Bone marrow (tissue), 2 donors: Measurements from ENCODE around the gene SPON1.
A peak's percentile ranks its signal among the peaks of the same experiment; 100 is the strongest.
"Not testable (repeated sequence)": the region's sequence is repeated elsewhere in the genome, so short reads cannot be mapped to it uniquely, and the experiment has no call there.

ENCODE experiments used
- DNase-seq, 2 donors: peaks; one replicate each; lab custom pipeline; 2025; lab: John Stamatoyannopoulos, UW

Gene SPON1

DNA sequence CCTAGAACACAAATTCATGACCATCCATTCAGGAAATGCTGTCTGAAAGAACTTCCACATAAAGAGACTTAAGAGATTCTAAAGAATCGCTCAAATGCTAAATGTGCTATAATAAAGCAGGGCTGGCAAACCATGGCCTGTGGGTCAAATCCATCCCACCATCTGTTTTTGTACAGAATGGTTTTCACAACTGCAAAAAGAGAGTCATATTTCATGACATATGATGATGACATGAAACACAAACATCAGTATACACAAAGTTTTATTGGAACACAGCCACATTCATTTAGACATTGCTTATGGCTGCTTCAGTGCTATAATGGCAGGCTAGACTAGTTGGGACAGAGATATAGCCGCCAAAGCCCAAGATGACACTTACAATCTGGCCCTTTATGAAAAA, 311.4 kb downstream of the SPON1 start:
- DNase-seq: no peak

DNA sequence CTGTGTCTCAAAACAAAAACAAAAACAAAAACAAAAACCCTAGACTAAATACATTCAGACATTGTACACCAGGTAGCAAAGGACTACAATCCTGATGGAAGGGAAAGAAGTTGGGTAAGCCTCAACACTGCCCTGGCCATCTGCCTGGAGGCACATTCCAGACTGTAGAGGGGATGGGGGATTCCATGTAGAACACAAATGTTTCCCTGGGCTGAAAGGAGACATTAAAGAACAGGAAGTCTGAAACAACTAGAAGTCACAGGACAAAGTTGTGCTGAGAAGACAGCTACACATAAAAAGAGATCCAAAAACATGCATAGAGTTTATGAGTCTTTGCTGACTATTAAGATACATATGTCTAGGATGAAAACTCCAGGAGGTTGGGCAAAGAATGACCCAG, 312.6 kb downstream of the SPON1 start:
- DNase-seq: no peak

DNA sequence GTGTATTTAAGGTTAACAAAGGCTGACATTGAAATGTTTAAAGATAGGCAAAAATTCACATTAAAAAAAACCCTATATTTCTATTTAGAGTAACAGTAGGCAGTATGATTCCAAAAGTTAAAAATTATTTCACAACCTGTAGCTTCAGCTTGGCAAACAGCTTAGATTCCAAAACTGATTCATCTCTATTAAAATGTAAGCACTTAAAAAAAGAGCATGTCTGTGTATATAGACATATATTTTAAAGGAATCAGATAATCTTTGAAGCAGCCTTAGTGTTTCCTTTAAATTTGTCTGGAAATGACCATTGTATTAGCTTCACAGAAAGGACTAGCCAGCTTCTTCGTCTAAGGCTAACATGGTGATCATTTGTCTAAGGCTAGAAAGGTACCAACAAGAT, 316.3 kb downstream of the SPON1 start:
- DNase-seq: not testable (repeated sequence)

DNA sequence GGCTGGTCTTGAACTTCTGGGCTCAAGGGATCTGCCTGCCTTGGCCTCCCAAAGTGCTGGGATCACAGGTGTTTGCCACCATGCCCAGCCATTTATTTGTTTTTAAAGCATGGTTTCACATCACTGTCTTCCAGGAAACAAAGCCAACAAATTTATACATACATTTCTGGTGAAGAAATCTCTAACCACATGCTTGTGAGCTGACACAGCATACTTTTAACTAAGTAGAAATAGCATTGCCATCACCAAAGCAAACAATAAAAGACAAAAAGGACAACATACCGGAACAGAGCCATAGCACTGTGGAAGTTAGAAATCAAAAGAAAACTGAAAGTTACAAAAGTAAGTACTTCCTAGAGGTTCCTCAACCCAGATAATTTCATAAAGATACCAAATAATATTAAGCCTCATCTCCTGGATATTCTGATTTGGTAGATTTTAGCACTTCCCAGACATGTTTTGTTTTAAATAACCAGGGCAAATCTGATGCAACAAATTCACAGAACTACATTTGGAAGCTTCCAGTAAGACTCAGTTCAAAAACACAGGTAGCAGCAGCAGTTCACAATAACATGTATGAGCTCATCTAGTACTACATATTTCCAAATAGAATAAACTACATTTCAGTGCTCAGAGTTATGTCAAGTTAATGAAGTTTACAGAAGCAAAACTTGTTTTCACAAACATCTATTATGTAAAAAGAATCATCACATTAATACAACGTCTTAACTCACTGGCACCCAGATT, 325.8 kb downstream of the SPON1 start:
- no peak for DNase-seq

DNA sequence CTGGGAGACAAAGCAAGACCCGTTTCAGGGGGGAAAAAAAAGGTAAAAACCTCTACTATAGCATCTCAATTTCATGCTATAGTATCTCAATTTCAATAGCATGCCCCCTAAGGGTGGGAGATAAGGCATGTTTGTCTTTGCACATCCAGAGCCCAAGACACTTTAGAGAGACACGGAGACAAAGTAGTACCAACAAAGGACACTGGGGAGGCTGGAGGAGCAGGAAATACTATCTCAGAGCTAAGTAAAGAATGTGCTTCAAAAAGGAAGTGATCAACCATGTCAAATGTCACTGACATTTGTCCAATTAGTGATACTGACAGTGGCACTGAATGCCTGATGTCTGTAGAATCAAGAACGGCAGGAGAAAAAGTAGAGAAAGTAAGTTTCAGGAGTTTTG, 327.9 kb downstream of the SPON1 start:
- DNase-seq: no peak

DNA sequence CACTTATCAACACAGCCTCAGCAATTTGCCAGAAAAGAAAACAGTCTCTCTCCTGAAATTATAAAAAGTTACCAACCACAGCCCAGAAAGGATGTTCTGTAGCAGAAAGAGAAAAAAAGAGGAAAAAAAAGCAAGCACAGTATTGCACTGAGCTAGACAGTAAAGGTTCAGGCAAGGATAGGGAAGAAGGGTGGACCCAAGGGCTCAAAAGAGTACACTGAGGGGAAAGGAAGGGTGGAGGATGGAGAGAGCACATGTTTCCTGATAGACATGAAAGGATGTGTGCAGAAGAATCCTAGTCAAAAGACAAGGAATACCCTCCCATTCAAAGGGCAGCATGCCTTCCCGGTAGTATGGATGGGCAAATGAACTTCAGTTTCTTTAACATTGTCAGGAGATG, 337.4 kb downstream of the SPON1 start:
- no peak for DNase-seq

- DNase-seq: peak in 1 of 2 donors; percentile 82
Measured at GRCh38 chr11:14300661-14301304, 338.3 kb downstream of the SPON1 start.

DNA sequence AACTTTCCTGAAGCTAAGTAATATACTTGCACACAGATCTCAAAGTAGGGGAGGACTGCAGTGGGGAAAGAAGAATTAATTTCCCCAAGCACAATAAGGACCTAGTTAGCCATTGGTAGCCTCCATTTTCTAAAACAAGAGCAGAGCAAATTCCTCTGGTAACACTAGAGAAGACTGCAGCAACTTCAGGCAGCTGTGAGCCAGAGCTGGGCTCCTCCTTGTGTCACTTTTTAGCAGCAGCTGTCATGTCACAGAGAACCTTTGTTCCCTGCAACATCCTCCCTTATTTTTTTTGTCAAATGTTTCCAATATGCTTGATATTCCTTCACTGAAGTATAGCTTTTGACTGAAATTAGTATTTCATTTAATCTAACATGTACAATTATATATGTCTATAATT, 342.1 kb downstream of the SPON1 start:
- peak in 1 of 2 donors; percentile 24 for DNase-seq

DNA sequence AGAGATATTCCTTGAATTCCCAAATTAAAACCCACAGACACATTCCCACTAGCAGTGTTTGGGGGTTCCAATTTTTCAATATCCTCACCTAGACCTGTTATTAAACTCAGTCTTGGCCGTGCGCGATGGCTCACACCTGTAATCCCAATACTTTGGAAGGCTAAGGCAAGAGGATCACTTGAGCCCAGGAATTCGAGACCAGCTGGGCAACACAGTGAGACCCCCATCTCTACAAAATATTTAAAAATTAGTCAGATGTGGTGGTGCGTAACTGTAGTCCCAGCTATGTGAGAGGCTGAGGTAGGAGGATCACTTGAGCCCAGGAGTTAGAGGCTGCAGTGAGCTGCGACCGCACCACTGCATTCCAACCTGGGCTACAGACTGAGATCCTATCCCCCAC, 343.1 kb downstream of the SPON1 start:
- DNase-seq: no peak

DNA sequence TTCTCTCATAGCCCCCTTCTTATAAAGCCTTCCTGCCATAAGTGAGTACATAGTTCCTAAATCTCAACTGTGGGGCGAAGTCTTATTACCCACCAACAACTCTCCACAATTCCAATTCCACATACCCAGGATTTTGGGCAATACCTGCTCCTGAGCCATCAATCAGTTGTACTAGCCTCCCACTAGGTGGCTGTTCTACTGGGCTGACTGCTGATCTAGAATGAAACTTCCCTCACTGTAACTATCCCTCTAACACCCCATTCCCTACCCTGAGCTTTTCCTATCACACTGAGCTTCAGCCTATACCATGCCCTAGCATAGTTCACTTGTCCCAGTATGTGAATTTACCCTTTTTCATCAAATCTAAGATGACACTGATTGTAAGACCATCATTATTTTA, 344.0 kb downstream of the SPON1 start:
- DNase-seq: no peak

- peak in 1 of 2 donors; percentile 52 for DNase-seq
Measured at GRCh38 chr11:14308114-14308896, 345.8 kb downstream of the SPON1 start.

- DNase-seq: no peak
Measured at GRCh38 chr11:14308897-14309387, 346.4 kb downstream of the SPON1 start.

- DNase-seq: no peak
Measured at GRCh38 chr11:14309425-14310192, 347.1 kb downstream of the SPON1 start.

DNA sequence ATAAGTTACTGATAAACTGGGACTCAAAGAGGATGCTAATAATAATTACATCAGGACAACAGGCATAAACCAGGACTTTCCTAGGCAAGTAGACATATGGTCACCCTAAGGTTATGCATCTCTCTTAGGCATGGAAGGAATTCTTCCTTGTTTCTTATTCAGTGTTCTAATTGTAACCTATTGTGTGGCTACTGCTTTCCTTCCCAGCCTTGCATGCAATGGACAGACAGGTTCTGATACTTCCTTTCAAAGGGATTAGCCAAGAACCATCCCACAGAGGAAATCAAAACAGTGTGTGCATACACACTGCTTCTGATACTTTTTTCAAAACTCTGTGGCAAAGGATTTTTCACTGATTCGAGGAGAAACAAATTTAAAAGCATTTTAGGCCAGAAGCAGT, 348.2 kb downstream of the SPON1 start:
- DNase-seq: no peak

- DNase-seq: no peak
Measured at GRCh38 chr11:14312736-14313438, 350.4 kb downstream of the SPON1 start.

DNA sequence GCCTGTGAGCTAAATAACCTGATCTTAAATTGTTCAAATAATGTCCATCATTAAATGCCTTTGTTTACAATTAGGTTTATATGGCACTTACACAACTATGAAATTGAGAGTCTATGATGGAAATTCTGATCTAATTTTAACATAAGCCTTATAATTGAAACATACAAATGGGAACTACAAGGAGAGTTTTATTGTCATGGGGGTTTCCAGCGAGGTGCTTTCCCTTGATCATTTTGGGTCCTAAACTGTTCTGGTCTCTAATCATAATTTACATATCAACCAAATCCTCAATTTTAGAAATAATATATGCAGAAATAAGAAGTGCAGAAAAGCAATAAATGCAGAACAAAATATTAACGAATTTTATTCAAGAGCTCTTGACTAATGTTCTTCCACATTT, 351.6 kb downstream of the SPON1 start:
- no peak for DNase-seq

DNA sequence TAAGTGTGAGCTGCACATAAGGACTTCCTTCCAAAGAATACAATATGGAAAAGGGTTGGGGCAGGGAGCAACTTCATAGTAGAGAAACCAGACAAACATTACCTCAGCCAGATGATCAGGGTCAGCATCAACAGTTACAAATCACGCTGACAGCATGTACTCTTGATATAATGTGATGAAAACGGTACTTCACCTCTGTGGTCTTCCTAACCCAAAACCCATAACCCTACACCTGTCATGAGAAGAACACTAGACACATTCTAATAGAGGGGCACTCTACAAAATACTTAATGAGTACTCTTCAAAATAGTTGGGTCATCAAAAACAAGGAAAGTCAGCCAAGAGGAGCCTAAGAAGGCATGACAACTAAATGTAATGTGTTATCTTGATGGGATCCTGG, 352.6 kb downstream of the SPON1 start:
- no peak for DNase-seq
